Gastroesophageal sphincter (tissue), 4 donors: ENCODE results near the gene MARCO. TPM values are rescaled to one million over a fixed set of nuclear protein-coding genes. Genes with fewer than 3 reads are reported as not detected.
"Not testable (repeated sequence)": the region's sequence is repeated elsewhere in the genome, so short reads cannot be mapped to it uniquely, and the experiment has no call there.

Experiments
- ATAC-seq: fragments of 150-250 bp; one replicate; pipeline ENCODE4 v1.9.1; 2016; ENCODE audit warnings: mild to moderate bottlenecking, moderate library complexity
- H3K27ac ChIP-seq, 4 donors: fragments of 200-600 bp; sonication (generic) in 3 of 4; 1 replicate in 3 of 4; 2 replicates in 1 of 4; pipeline ENCODE4 v1.5.1; 2016 to 2019
- H3K27me3 ChIP-seq: fragments of 200-600 bp; sonication (generic); one replicate; pipeline ENCODE4 v1.5.1; 2019
- H3K36me3 ChIP-seq, 2 donors: fragments of 200-600 bp; sonication (generic); one replicate each; pipeline ENCODE4 v1.5.1; 2019; ENCODE audit warnings: control low read depth in 1 of 2
- H3K4me1 ChIP-seq, 3 donors: fragments of 200-600 bp; sonication (generic); 1 replicate in 2 of 3; 2 replicates in 1 of 3; pipeline ENCODE4 v1.5.1; 2016 to 2019; ENCODE audit warnings: control low read depth in 2 of 3
- H3K4me3 ChIP-seq, 2 donors: fragments of 200-600 bp; sonication (generic); one replicate each; pipeline ENCODE4 v1.5.1; 2019; ENCODE audit warnings: mild to moderate bottlenecking in 1 of 2, moderate library complexity in 1 of 2
- H3K9me3 ChIP-seq, 3 donors: fragments of 200-600 bp; sonication (generic); one replicate each; pipeline ENCODE4 v1.5.1; 2017 to 2019; ENCODE audit warnings: control low read depth in 2 of 3
- EP300 ChIP-seq: sonication (generic); formaldehyde crosslinking; IDR thresholded peaks from one replicate; pipeline ENCODE4 v1.6.1; 2017; ENCODE audit warnings: antibody characterized with exemption, mild to moderate bottlenecking
- POLR2A ChIP-seq, 2 donors: fragments of 450-650 bp; IDR thresholded peaks; one replicate each; pipeline ENCODE4 v1.6.1; 2017; ENCODE audit warnings: antibody characterized with exemption in 2 of 2, mild to moderate bottlenecking in 2 of 2, moderate library complexity in 1 of 2
- POLR2AphosphoS5 ChIP-seq: sonication (generic); formaldehyde crosslinking; IDR thresholded peaks from one replicate; pipeline ENCODE4 v1.6.1; 2017; ENCODE audit warnings: antibody characterized with exemption
- WGBS, 2 donors: methylation state at CpG; one replicate each; pipeline ENCODE4 v1.1.5; 2018; ENCODE audit warnings: low coverage in 1 of 2; 5-methylcytosine and 5-hydroxymethylcytosine counted together
- total RNA-seq, 4 donors: library from RNA; depleted of rRNA; stranded (reverse); fragments of >200 nt; gene quantifications; one replicate each; pipeline ENCODE4 v1.1.0, GENCODE V29; 2016
- TF ChIP-seq, protein P1 (sequence below), 4 experiments: fragments of 200-600 bp in 2 of 4; fragments of 450-650 bp in 2 of 4; sonication (generic) in 1 of 4; IDR thresholded peaks; one replicate each; pipeline ENCODE4 v1.5.1; 2017 to 2019; ENCODE audit warnings: antibody characterized with exemption in 4 of 4, mild to moderate bottlenecking in 2 of 4, moderate library complexity in 2 of 4

Gene MARCO
- total RNA-seq, 4 donors from 2014 or later = 1.9 to 56.1 (median 24.0) TPM

DNA sequence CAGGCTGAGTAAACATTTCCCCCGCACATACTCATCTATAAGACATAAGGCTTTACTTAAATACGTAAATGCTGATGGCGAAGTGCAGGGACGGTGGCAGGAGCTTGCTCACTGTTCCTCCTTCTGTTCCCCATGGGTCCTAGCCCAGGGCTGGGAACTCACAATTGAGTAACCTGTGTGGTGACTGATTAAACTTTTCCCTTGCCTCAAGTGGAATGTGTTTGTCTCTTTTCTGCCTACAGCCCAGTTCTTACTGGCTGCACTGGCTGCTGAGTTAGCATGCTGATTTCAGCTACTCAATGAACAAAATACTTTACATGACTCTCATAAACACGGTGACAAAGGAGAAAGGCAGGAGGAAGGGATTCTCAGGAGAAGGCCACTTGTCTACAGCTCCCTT is 87.3 kb downstream of the MARCO start:
- H3K36me3 ChIP-seq = no peaks in the 10 kb centered on the region
- H3K4me3 ChIP-seq = no peak overlapping the region
- peaks cover 0 to 5% (median 0%) of the 10 kb centered on the region in 3 donors for H3K9me3 ChIP-seq
- ATAC-seq = no peak
- no peak overlapping the region for H3K27ac ChIP-seq
- 41 to 66% methylated on average over 5 of the region's 5 CpGs for WGBS, 2 donors
- peaks cover 37% of the 10 kb centered on the region for H3K27me3 ChIP-seq
- no peak for TF ChIP-seq POLR2AphosphoS5
- TF ChIP-seq, protein P1, sequence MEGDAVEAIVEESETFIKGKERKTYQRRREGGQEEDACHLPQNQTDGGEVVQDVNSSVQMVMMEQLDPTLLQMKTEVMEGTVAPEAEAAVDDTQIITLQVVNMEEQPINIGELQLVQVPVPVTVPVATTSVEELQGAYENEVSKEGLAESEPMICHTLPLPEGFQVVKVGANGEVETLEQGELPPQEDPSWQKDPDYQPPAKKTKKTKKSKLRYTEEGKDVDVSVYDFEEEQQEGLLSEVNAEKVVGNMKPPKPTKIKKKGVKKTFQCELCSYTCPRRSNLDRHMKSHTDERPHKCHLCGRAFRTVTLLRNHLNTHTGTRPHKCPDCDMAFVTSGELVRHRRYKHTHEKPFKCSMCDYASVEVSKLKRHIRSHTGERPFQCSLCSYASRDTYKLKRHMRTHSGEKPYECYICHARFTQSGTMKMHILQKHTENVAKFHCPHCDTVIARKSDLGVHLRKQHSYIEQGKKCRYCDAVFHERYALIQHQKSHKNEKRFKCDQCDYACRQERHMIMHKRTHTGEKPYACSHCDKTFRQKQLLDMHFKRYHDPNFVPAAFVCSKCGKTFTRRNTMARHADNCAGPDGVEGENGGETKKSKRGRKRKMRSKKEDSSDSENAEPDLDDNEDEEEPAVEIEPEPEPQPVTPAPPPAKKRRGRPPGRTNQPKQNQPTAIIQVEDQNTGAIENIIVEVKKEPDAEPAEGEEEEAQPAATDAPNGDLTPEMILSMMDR (IDR thresholded peaks at IDR 0.05) = no peak
- TF ChIP-seq EP300 = no peak
- TF ChIP-seq POLR2A (IDR thresholded peaks at IDR 0.05) = no peak
- no peaks in the 10 kb centered on the region for H3K4me1 ChIP-seq

DNA sequence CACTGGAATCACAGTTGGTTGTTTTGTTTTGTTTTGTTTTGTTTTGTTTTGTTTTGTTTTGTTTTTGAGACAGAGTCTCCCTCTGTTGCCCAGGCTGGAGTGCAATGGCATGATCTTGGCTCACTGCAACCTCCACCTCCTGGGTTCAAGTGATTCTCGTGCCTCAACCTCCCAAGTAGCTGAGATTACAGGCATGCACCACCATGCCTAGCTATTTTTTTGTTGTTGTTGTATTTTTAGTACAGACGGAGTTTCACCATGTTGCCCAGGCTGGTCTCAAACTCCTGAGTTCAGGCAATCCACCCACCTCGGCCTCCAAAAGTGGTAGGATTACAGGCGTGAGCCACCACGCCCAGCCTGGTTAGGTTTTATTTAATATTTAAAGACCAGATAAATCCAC is 95.9 kb downstream of the MARCO start:
- peaks cover 0 to 26% (median 0%) of the 10 kb centered on the region in 3 donors for H3K9me3 ChIP-seq
- not testable (repeated sequence) for ATAC-seq, H3K4me3 ChIP-seq, H3K36me3 ChIP-seq, H3K4me1 ChIP-seq, H3K27ac ChIP-seq, H3K27me3 ChIP-seq
- WGBS, 2 donors = 46 to 62% methylated on average over 5 of the region's 5 CpGs

DNA sequence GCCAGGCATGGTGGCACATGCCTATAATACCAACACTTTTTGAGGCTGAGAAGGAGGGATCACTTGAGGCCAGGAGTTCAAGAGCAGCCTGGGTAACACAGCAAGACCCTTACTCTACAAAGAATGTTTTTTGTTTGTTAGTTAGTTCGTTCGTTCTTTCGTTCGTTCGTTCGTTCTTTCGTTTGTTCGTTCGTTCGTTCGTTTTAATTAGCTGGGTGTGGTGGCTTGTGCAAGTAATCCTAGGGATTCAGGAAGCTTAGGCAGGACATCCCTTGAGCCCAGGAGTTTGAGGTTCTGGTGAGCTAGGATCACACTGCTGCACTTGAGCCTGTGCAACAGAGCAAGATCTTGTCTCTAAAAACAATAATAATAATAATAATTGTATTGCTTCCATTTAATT is 98.7 kb downstream of the MARCO start:
- H3K4me1 ChIP-seq = no peaks in the 10 kb centered on the region
- no peak for ATAC-seq
- H3K27ac ChIP-seq = no peak overlapping the region
- H3K9me3 ChIP-seq = peaks cover 0 to 14% (median 0%) of the 10 kb centered on the region in 3 donors
- 77 to 87% methylated on average over 6 to 11 of the region's 11 CpGs for WGBS, 2 donors
- H3K4me3 ChIP-seq = no peak overlapping the region
- no peak for TF ChIP-seq POLR2AphosphoS5
- no peak for TF ChIP-seq EP300
- TF ChIP-seq, protein P1 (IDR thresholded peaks at IDR 0.05) = no peak
- no peak for TF ChIP-seq POLR2A (IDR thresholded peaks at IDR 0.05)
- no peaks in the 10 kb centered on the region for H3K27me3 ChIP-seq
- no peaks in the 10 kb centered on the region for H3K36me3 ChIP-seq

Other genes with a start within 250 kb of the MARCO start
- under 1 TPM in 2 of 4 donors, not detected in 2; 0.13 to 0.23 TPM for gene EN1, start 94.5 kb upstream of the MARCO start, total RNA-seq
- gene C1QL2, start 216.6 kb downstream of the MARCO start, total RNA-seq = not detected